ENCODE measurements around the gene IGIP. TPM values are rescaled to one million over a fixed set of nuclear protein-coding genes. Genes with fewer than 3 reads are reported as not detected.

IGIP gene
- total RNA-seq, 1 experiment from 2014 or later, result 2.5 TPM

GRCh38 chr5:140107312-140108092, 18.2 kb upstream of the IGIP start:
- no TSS peak for BruUV-seq (replicated peaks)
- TF ChIP-seq EZH2 (IDR thresholded peaks at IDR 0.05; ENCODE audit: borderline replicate concordance, low read depth, low read length, poor library complexity, severe bottlenecking), result no peak
- TF ChIP-seq CTCF (conservative IDR thresholded peaks at IDR 0.05; ENCODE audit: low read depth, low read length), result peak; percentile 39; the same call in 1 of the 2 replicates
- H3K9me3 ChIP-seq (ENCODE audit: low read depth, low read length, poor library complexity, severe bottlenecking), result no peaks in the 10 kb centered on the region
- peak overlapping the region; percentile 84 for H3K4me3 ChIP-seq (ENCODE audit: low read depth, low read length, poor library complexity, severe bottlenecking)
- ChIA-PET CTCF (interaction anchor here (0.5 to 0.6 kb wide), 2 partner anchors 49 to 265 kb away, joined by 3 to 6 read pairs; no protein-coding TSS in a partner anchor), POLR2A (ENCODE audit: low non-redundant PET) (no interaction called here)
- peak; percentile 97 for DNase-seq (ENCODE audit: low spot score)
- peaks cover 32% of the 10 kb centered on the region for H3K4me1 ChIP-seq (ENCODE audit: insufficient read depth, low read length, poor library complexity, severe bottlenecking)
- H3K36me3 ChIP-seq (ENCODE audit: insufficient read depth, low read length, poor library complexity, severe bottlenecking), result no peaks in the 10 kb centered on the region
- H3K27ac ChIP-seq (ENCODE audit: low read depth, low read length, poor library complexity, severe bottlenecking), result peak overlapping the region; percentile 80
- intact Hi-C loops (cut with micrococcal nuclease; ENCODE audit: unreplicated experiment), result no loop called here
- no peaks in the 10 kb centered on the region for H3K27me3 ChIP-seq (replicated peaks; ENCODE audit: insufficient read depth, low read depth, low read length, poor library complexity)

- intact Hi-C loops (cut with micrococcal nuclease; ENCODE audit: unreplicated experiment), result no loop called here
- POLR2A ChIA-PET (ENCODE audit: low non-redundant PET), result no interaction called here
- Histone ChIP-seq H3K4me1 (ENCODE audit: insufficient read depth, low read length, poor library complexity, severe bottlenecking) (peaks cover 36% of the 10 kb centered on the region), H3K9me3 (ENCODE audit: low read depth, low read length, poor library complexity, severe bottlenecking) (no peaks in the 10 kb centered on the region), H3K4me3 (ENCODE audit: low read depth, low read length, poor library complexity, severe bottlenecking) (peak overlapping the region; percentile 84), H3K27ac (ENCODE audit: low read depth, low read length, poor library complexity, severe bottlenecking) (peak overlapping the region; percentile 80), H3K36me3 (ENCODE audit: insufficient read depth, low read length, poor library complexity, severe bottlenecking) (no peaks in the 10 kb centered on the region), H3K27me3 (replicated peaks; ENCODE audit: insufficient read depth, low read depth, low read length, poor library complexity) (no peaks in the 10 kb centered on the region)
- TF ChIP-seq CTCF (conservative IDR thresholded peaks at IDR 0.05; ENCODE audit: low read depth, low read length) (no peak), EZH2 (IDR thresholded peaks at IDR 0.05; ENCODE audit: borderline replicate concordance, low read depth, low read length, poor library complexity, severe bottlenecking) (no peak)
- no TSS peak for BruUV-seq (replicated peaks)
- peak; percentile 30 for DNase-seq (ENCODE audit: low spot score)
- CTCF ChIA-PET, result interaction anchor here (0.6 kb wide), 1 partner anchor 48 kb away, joined by 6 read pairs; no protein-coding TSS in a partner anchor
These were observed 17.4 kb upstream of the IGIP start for GRCh38 chr5:140108093-140109017.

GRCh38 chr5:140109018-140109758, 16.5 kb upstream of the IGIP start:
- H3K4me3 ChIP-seq (ENCODE audit: low read depth, low read length, poor library complexity, severe bottlenecking), result peak overlapping the region; percentile 84
- H3K4me1 ChIP-seq (ENCODE audit: insufficient read depth, low read length, poor library complexity, severe bottlenecking), result peaks cover 36% of the 10 kb centered on the region
- H3K9me3 ChIP-seq (ENCODE audit: low read depth, low read length, poor library complexity, severe bottlenecking), result no peaks in the 10 kb centered on the region
- intact Hi-C loops (cut with micrococcal nuclease; ENCODE audit: unreplicated experiment), result no loop called here
- no peaks in the 10 kb centered on the region for H3K36me3 ChIP-seq (ENCODE audit: insufficient read depth, low read length, poor library complexity, severe bottlenecking)
- ChIA-PET POLR2A (ENCODE audit: low non-redundant PET) (no interaction called here), CTCF (no interaction called here)
- TSS peak; percentile 74 for BruUV-seq (replicated peaks)
- no peak for DNase-seq (ENCODE audit: low spot score)
- no peak overlapping the region for H3K27ac ChIP-seq (ENCODE audit: low read depth, low read length, poor library complexity, severe bottlenecking)
- no peaks in the 10 kb centered on the region for H3K27me3 ChIP-seq (replicated peaks; ENCODE audit: insufficient read depth, low read depth, low read length, poor library complexity)
- TF ChIP-seq EZH2 (IDR thresholded peaks at IDR 0.05; ENCODE audit: borderline replicate concordance, low read depth, low read length, poor library complexity, severe bottlenecking) (no peak), CTCF (conservative IDR thresholded peaks at IDR 0.05; ENCODE audit: low read depth, low read length) (no peak)
